Measurements from ENCODE around the gene PRR35. TPM values are rescaled to one million over a fixed set of nuclear protein-coding genes. Genes with fewer than 3 reads are reported as not detected.

Gene PRR35
- polyA plus RNA-seq, 3 donors = not detected

- no peak for TF ChIP-seq CTCF (IDR thresholded peaks at IDR 0.05)
- no peaks in the 10 kb centered on the region for H4K20me1 ChIP-seq (ENCODE audit: insufficient read depth, low read length)
- H3K4me1 ChIP-seq (ENCODE audit: control insufficient read depth in 1 of 2, insufficient read depth in 2 of 2, low read length in 2 of 2) = peaks cover 28 to 41% of the 10 kb centered on the region in 2 donors
- Mint-ChIP-seq H3K36me3 (peaks cover 4% of the 10 kb centered on the region in 2 donors), H3K9me3 (peaks cover 0 to 2% (median 0%) of the 10 kb centered on the region in 7 donors), H3K27me3 (ENCODE audit: low read depth in 3 of 3) (peaks cover 0 to 6% (median 2%) of the 10 kb centered on the region in 3 donors), H3K4me1 (peaks cover 33% of the 10 kb centered on the region), H3K4me3 (peak within 1 kb of the TSS; percentile 84 to 93), H3K27ac (peak within 1 kb of the TSS in 6 of 7 donors; percentile 19 to 85 (median 81))
- peak within 1 kb of the TSS; percentile 73 for H3K9ac ChIP-seq (ENCODE audit: insufficient read depth, low read length, poor library complexity, severe bottlenecking)
- H3K9me3 ChIP-seq (replicated peaks in 1 of 2; ENCODE audit: control insufficient read depth in 1 of 2, insufficient read depth in 1 of 2, low read length in 2 of 2) = no peaks in the 10 kb centered on the region
- H3K79me2 ChIP-seq (ENCODE audit: insufficient read depth, low read length) = peaks cover 11% of the 10 kb centered on the region
- WGBS (ENCODE audit: insufficient coverage) = 2% methylated on average over 86 of the region's 87 CpGs
- H3K36me3 ChIP-seq (replicated peaks in 1 of 2; ENCODE audit: control insufficient read depth in 1 of 2, insufficient read depth in 2 of 2, low read length in 2 of 2) = peaks cover 2 to 4% of the 10 kb centered on the region in 2 donors
- intact Hi-C loops (cut with micrococcal nuclease) = no loop called here
- DNase-seq = peak; percentile 15 to 49 (median 26)
- peak within 1 kb of the TSS; percentile 62 to 85 (median 85) for H3K4me3 ChIP-seq (replicated peaks in 1 of 3; ENCODE audit: low read depth in 2 of 3, low read length in 3 of 3)
- no peaks in the 10 kb centered on the region for H3K27me3 ChIP-seq (ENCODE audit: control insufficient read depth in 2 of 2, insufficient read depth in 2 of 2, low read length in 2 of 2)
- peak within 1 kb of the TSS; percentile 97 for H2AFZ ChIP-seq (ENCODE audit: insufficient read depth, low read depth, low read length, poor library complexity, severe bottlenecking)
- peak within 1 kb of the TSS in 1 of 2 donors; percentile 70 for H3K27ac ChIP-seq (ENCODE audit: low read depth in 1 of 2, low read length in 2 of 2)
- peak within 1 kb of the TSS; percentile 92 for H3K4me2 ChIP-seq (replicated peaks; ENCODE audit: extremely low read depth, low read length, poor library complexity, severe bottlenecking)
These were observed 9.5 kb downstream of the PRR35 start, which contains the start of gene PIGQ for GRCh38 chr16:569445-570254. TSS of gene PIGQ (plus strand) at chr16:569968. CDS start at chr16:574075, 4,107 bp downstream.

- H3K27me3 ChIP-seq (ENCODE audit: control insufficient read depth in 2 of 2, insufficient read depth in 2 of 2, low read length in 2 of 2) = no peaks in the 10 kb centered on the region
- H3K79me2 ChIP-seq (ENCODE audit: insufficient read depth, low read length) = peaks cover 11% of the 10 kb centered on the region
- H3K4me2 ChIP-seq (replicated peaks; ENCODE audit: extremely low read depth, low read length, poor library complexity, severe bottlenecking) = no peak overlapping the region
- H3K4me3 Mint-ChIP-seq = no peak overlapping the region
- H3K4me3 ChIP-seq (replicated peaks in 1 of 3; ENCODE audit: low read depth in 2 of 3, low read length in 3 of 3) = no peak overlapping the region
- WGBS (ENCODE audit: insufficient coverage) = 91% methylated on average over 20 of the region's 27 CpGs
- H3K27me3 Mint-ChIP-seq (ENCODE audit: low read depth in 3 of 3) = peaks cover 0 to 6% (median 2%) of the 10 kb centered on the region in 3 donors
- H3K4me1 Mint-ChIP-seq = peaks cover 24% of the 10 kb centered on the region
- no peak overlapping the region for H3K9ac ChIP-seq (ENCODE audit: insufficient read depth, low read length, poor library complexity, severe bottlenecking)
- H4K20me1 ChIP-seq (ENCODE audit: insufficient read depth, low read length) = no peaks in the 10 kb centered on the region
- H3K9me3 Mint-ChIP-seq = peaks cover 0 to 2% (median 0%) of the 10 kb centered on the region in 7 donors
- no peak overlapping the region for H3K27ac Mint-ChIP-seq
- no peak for TF ChIP-seq CTCF (IDR thresholded peaks at IDR 0.05)
- no peak overlapping the region for H3K27ac ChIP-seq (ENCODE audit: low read depth in 1 of 2, low read length in 2 of 2)
- intact Hi-C loops (cut with micrococcal nuclease) = no loop called here
- H3K36me3 Mint-ChIP-seq = peaks cover 4 to 6% of the 10 kb centered on the region in 2 donors
- DNase-seq = no peak
- no peaks in the 10 kb centered on the region for H3K9me3 ChIP-seq (replicated peaks in 1 of 2; ENCODE audit: control insufficient read depth in 1 of 2, insufficient read depth in 1 of 2, low read length in 2 of 2)
- peaks cover 18 to 27% of the 10 kb centered on the region in 2 donors for H3K4me1 ChIP-seq (ENCODE audit: control insufficient read depth in 1 of 2, insufficient read depth in 2 of 2, low read length in 2 of 2)
- H2AFZ ChIP-seq (ENCODE audit: insufficient read depth, low read depth, low read length, poor library complexity, severe bottlenecking) = no peak overlapping the region
- H3K36me3 ChIP-seq (replicated peaks in 1 of 2; ENCODE audit: control insufficient read depth in 1 of 2, insufficient read depth in 2 of 2, low read length in 2 of 2) = peaks cover 11 to 13% of the 10 kb centered on the region in 2 donors
These were observed 12.9 kb downstream of the PRR35 start for GRCh38 chr16:572865-573650.
